ENCODE results near the gene MARCHF3. TPM values are rescaled to one million over a fixed set of nuclear protein-coding genes. Genes with fewer than 3 reads are reported as not detected.

MARCHF3 gene
- total RNA-seq, 1 donor from 2014 or later, result 34.5 TPM

- no peaks in the 10 kb centered on the region for H3K27me3 Mint-ChIP-seq (ENCODE audit: unreplicated experiment)
- no peak for DNase-seq (ENCODE audit: extremely low spot score, unreplicated experiment)
- H3K27ac Mint-ChIP-seq (ENCODE audit: unreplicated experiment), result no peak overlapping the region
- no peaks in the 10 kb centered on the region for H3K9me3 Mint-ChIP-seq (ENCODE audit: unreplicated experiment)
- peaks cover 5% of the 10 kb centered on the region for H3K36me3 Mint-ChIP-seq (ENCODE audit: unreplicated experiment)
- no peak for TF ChIP-seq CTCF (IDR thresholded peaks at IDR 0.05)
- H3K4me1 Mint-ChIP-seq (ENCODE audit: unreplicated experiment), result peaks cover 27% of the 10 kb centered on the region
- no peak overlapping the region for H3K4me3 Mint-ChIP-seq (ENCODE audit: unreplicated experiment)
Observed at GRCh38 chr5:126971455-126972031, 58.8 kb downstream of the MARCHF3 start.

GRCh38 chr5:126970517-126971017 is 59.8 kb downstream of the MARCHF3 start:
- peaks cover 36% of the 10 kb centered on the region for H3K4me1 Mint-ChIP-seq (ENCODE audit: unreplicated experiment)
- no peak for DNase-seq (ENCODE audit: extremely low spot score, unreplicated experiment)
- peak overlapping the region; percentile 17 for H3K27ac Mint-ChIP-seq (ENCODE audit: unreplicated experiment)
- no peak overlapping the region for H3K4me3 Mint-ChIP-seq (ENCODE audit: unreplicated experiment)
- TF ChIP-seq CTCF (IDR thresholded peaks at IDR 0.05), result no peak
- H3K36me3 Mint-ChIP-seq (ENCODE audit: unreplicated experiment), result peaks cover 4% of the 10 kb centered on the region
- no peaks in the 10 kb centered on the region for H3K9me3 Mint-ChIP-seq (ENCODE audit: unreplicated experiment)
- H3K27me3 Mint-ChIP-seq (ENCODE audit: unreplicated experiment), result no peaks in the 10 kb centered on the region

- TF ChIP-seq CTCF (IDR thresholded peaks at IDR 0.05), result no peak
- Mint-ChIP-seq H3K27ac (ENCODE audit: unreplicated experiment) (no peak overlapping the region), H3K27me3 (ENCODE audit: unreplicated experiment) (no peaks in the 10 kb centered on the region), H3K9me3 (ENCODE audit: unreplicated experiment) (no peaks in the 10 kb centered on the region), H3K36me3 (ENCODE audit: unreplicated experiment) (peaks cover 2% of the 10 kb centered on the region), H3K4me1 (ENCODE audit: unreplicated experiment) (peaks cover 46% of the 10 kb centered on the region), H3K4me3 (ENCODE audit: unreplicated experiment) (no peak overlapping the region)
- DNase-seq (ENCODE audit: extremely low spot score, unreplicated experiment), result no peak
Observed at GRCh38 chr5:126969548-126969947, 60.8 kb downstream of the MARCHF3 start.

DNA sequence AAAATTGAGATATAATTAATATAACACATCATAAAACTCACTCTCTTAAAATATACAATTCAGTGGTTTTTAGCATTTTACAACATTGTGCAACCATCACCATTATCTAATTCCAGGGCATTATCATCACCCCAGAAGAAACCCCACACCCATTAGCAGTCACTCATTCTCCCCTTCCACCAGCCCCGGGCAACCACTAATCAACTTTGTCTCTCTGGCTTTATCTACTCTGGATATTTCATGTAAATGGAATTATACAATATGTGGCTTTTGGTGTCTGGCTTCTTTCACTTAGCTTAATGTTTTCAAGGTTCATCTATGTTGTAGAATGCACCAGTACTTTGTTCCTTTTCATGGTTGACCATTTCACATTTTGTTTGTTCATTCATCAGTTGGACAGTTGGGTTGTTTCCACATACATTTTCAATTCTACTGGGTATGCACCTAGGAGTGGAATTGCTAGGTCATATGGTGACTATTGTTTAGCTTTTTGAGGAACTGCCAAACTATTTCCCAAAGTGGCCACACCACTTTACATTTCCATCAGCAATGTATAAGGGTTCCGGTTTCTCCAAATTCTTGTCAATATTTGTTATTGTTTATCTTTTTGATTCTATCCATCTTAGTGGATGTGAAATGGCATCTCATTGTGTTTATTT is 62.4 kb downstream of the MARCHF3 start:
- no peak for DNase-seq (ENCODE audit: extremely low spot score, unreplicated experiment)
- Mint-ChIP-seq H3K4me3 (ENCODE audit: unreplicated experiment) (no peak overlapping the region), H3K27me3 (ENCODE audit: unreplicated experiment) (no peaks in the 10 kb centered on the region), H3K4me1 (ENCODE audit: unreplicated experiment) (peaks cover 47% of the 10 kb centered on the region), H3K9me3 (ENCODE audit: unreplicated experiment) (no peaks in the 10 kb centered on the region), H3K27ac (ENCODE audit: unreplicated experiment) (no peak overlapping the region), H3K36me3 (ENCODE audit: unreplicated experiment) (peaks cover 2% of the 10 kb centered on the region)
- TF ChIP-seq CTCF (IDR thresholded peaks at IDR 0.05), result no peak

- no peak overlapping the region for H3K4me3 Mint-ChIP-seq (ENCODE audit: unreplicated experiment)
- H3K36me3 Mint-ChIP-seq (ENCODE audit: unreplicated experiment), result peaks cover 2% of the 10 kb centered on the region
- no peaks in the 10 kb centered on the region for H3K27me3 Mint-ChIP-seq (ENCODE audit: unreplicated experiment)
- H3K9me3 Mint-ChIP-seq (ENCODE audit: unreplicated experiment), result no peaks in the 10 kb centered on the region
- no peak for TF ChIP-seq CTCF (IDR thresholded peaks at IDR 0.05)
- H3K27ac Mint-ChIP-seq (ENCODE audit: unreplicated experiment), result no peak overlapping the region
- DNase-seq (ENCODE audit: extremely low spot score, unreplicated experiment), result no peak
- H3K4me1 Mint-ChIP-seq (ENCODE audit: unreplicated experiment), result peaks cover 46% of the 10 kb centered on the region
Observed at GRCh38 chr5:126965487-126965886, 64.9 kb downstream of the MARCHF3 start.
